ENCODE data around the gene FOXRED1. TPM values are rescaled to one million over a fixed set of nuclear protein-coding genes. Genes with fewer than 3 reads are reported as not detected.

The FOXRED1 gene
- total and polyA plus RNA-seq, 2 of the 4 experiments (the other 2 are of a cell fraction) = 15.1 to 28.3 TPM

GRCh38 chr11:126219547-126219946, 49.4 kb upstream of the FOXRED1 start (continued):
- no peak for TF ChIP-seq CTCF (conservative IDR thresholded peaks at IDR 0.05; ENCODE audit: low read depth, low read length)
- no peak for TF ChIP-seq RCOR1 (IDR thresholded peaks at IDR 0.05; ENCODE audit: insufficient replicate concordance, low read length)
- TF ChIP-seq BHLHE40 (IDR thresholded peaks at IDR 0.05; ENCODE audit: low read depth, low read length) = no peak
- no peak for TF ChIP-seq POLR2A (IDR thresholded peaks at IDR 0.05; ENCODE audit: low read depth, low read length)
- TF ChIP-seq MAFK (IDR thresholded peaks at IDR 0.05; ENCODE audit: low read depth, low read length) = no peak
- TF ChIP-seq NFE2L2 (IDR thresholded peaks at IDR 0.05; ENCODE audit: low read depth, low read length) = no peak

Data from IMR-90 (cell line).